H1 (cell line): Measurements from ENCODE around the gene LRRTM4. TPM values are rescaled to one million over a fixed set of nuclear protein-coding genes. Genes with fewer than 3 reads are reported as not detected.

Source experiments
- EZH2 ChIP-seq: fragments of 200-600 bp; sonication (generic); IDR thresholded peaks from 2 replicates; pipeline ENCODE4 v1.7.1; 2012; ENCODE audit warnings: low read depth, mild to moderate bottlenecking, moderate library complexity, low read length, inconsistent platforms; ENCODE audit not compliant: severe bottlenecking
- GTF2F1 ChIP-seq: IDR thresholded peaks from 2 replicates; pipeline ENCODE4 v1.6.1; 2012; ENCODE audit warnings: low read depth, low read length, improper control_type of control experiment, borderline replicate concordance
- HDAC2 ChIP-seq, 2 experiments: fragments of 300-600 bp in 1 of 2; sonication (generic) in 1 of 2; IDR thresholded peaks; 2 replicates each; pipeline ENCODE4 v1.6.1; 2011 to 2012; ENCODE audit warnings: low read depth in 2 of 2, low read length in 2 of 2, mild to moderate bottlenecking in 2 of 2, moderate library complexity in 2 of 2, borderline replicate concordance in 1 of 2, inconsistent platforms in 1 of 2
- POLR2A ChIP-seq, 2 experiments: IDR thresholded peaks; 1 replicate in 1 of 2; 2 replicates in 1 of 2; pipeline ENCODE4 v1.6.1; 2011; ENCODE audit warnings: low read depth in 2 of 2, low read length in 2 of 2, mild to moderate bottlenecking in 2 of 2; ENCODE audit errors: control extremely low read depth in 1 of 2
- RXRA ChIP-seq: IDR thresholded peaks from 2 replicates; pipeline ENCODE4 v1.6.1; 2011; ENCODE audit warnings: low read depth, mild to moderate bottlenecking, low read length, moderate library complexity; ENCODE audit not compliant: insufficient read depth
- ZNF274 ChIP-seq: IDR thresholded peaks from 2 replicates; pipeline ENCODE4 v1.7.0; 2012; ENCODE audit warnings: low read length, borderline replicate concordance; ENCODE audit errors: extremely low read depth
- polyA plus RNA-seq, 7 experiments: library from polyadenylated mRNA; depleted of rRNA in 3 of 7; stranded (reverse) in 5 of 7; unstranded in 2 of 7; fragments of >200 nt in 5 of 7; fragments of 200-250 nt in 2 of 7; gene quantifications; 1 replicate in 5 of 7; 2 replicates in 1 of 7; 4 replicates in 1 of 7; pipeline versions ENCODE4 v1.2.1 to v1.2.3, GENCODE V29; 2011 to 2013; ENCODE audit warnings: missing spikeins in 2 of 7, mixed read lengths in 2 of 7
- total RNA-seq: library from RNA; stranded (reverse); fragmentation: NEBNext Ultra II Directional; extraction: Animal tissue kit (Norgen Biotek cat#: 25700); gene quantifications from 2 replicates; pipeline ENCODE4 v1.2.1, GENCODE V29; 2021
- TF ChIP-seq, protein P1 (sequence below): fragments of 300-600 bp; sonication (generic); IDR thresholded peaks from 2 replicates; pipeline ENCODE4 v1.7.1; 2012; ENCODE audit warnings: low read length, moderate library complexity, mild to moderate bottlenecking, inconsistent platforms; ENCODE audit not compliant: insufficient replicate concordance
- TF ChIP-seq, protein P2 (sequence below), 3 experiments: IDR thresholded peaks; 1 replicate in 2 of 3; 2 replicates in 1 of 3; pipeline versions ENCODE4 v1.5.1 to v1.6.1; 2011; ENCODE audit warnings: low read length in 3 of 3, mild to moderate bottlenecking in 3 of 3, inconsistent platforms in 2 of 3, low read depth in 1 of 3, moderate library complexity in 1 of 3; ENCODE audit not compliant: insufficient read depth in 1 of 3; ENCODE audit errors: control extremely low read depth in 1 of 3

Gene LRRTM4
- total and polyA plus RNA-seq, 2 of the 8 experiments (the other 6 are each of a cell fraction or from before 2014, with no cell fraction given), result 3.6 to 9.5 TPM

DNA sequence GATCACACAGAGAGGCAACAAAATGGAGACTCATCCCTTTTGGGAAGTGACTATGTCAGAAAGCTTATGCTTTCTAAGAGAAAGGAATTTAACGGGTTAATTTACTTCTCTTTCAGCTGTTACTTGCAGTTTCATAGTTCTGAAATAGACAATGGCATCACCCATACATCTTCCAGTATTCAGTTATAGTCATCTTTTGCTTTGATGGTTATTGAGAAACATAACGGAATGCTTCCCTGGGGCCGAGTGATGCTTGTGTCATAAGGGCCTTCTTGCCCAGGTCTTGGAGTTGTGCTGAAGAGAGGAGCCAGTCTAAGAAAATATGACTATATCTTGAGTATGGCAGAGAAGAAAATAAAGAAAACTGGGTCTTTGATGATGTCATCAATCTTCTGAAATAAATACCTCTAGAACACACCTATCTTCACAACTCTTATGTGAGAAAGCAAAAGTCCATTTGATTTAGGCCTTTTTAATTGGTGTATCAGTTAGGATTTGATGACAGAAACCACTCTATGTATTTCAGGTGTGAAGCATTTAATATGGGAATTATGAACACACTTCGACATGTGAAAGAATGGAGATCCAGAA, 328.2 kb downstream of the LRRTM4 start (continued):
- no peak for TF ChIP-seq HDAC2 (IDR thresholded peaks at IDR 0.05; ENCODE audit: borderline replicate concordance in 1 of 2, low read depth in 2 of 2, low read length in 2 of 2)
- TF ChIP-seq, protein P1, sequence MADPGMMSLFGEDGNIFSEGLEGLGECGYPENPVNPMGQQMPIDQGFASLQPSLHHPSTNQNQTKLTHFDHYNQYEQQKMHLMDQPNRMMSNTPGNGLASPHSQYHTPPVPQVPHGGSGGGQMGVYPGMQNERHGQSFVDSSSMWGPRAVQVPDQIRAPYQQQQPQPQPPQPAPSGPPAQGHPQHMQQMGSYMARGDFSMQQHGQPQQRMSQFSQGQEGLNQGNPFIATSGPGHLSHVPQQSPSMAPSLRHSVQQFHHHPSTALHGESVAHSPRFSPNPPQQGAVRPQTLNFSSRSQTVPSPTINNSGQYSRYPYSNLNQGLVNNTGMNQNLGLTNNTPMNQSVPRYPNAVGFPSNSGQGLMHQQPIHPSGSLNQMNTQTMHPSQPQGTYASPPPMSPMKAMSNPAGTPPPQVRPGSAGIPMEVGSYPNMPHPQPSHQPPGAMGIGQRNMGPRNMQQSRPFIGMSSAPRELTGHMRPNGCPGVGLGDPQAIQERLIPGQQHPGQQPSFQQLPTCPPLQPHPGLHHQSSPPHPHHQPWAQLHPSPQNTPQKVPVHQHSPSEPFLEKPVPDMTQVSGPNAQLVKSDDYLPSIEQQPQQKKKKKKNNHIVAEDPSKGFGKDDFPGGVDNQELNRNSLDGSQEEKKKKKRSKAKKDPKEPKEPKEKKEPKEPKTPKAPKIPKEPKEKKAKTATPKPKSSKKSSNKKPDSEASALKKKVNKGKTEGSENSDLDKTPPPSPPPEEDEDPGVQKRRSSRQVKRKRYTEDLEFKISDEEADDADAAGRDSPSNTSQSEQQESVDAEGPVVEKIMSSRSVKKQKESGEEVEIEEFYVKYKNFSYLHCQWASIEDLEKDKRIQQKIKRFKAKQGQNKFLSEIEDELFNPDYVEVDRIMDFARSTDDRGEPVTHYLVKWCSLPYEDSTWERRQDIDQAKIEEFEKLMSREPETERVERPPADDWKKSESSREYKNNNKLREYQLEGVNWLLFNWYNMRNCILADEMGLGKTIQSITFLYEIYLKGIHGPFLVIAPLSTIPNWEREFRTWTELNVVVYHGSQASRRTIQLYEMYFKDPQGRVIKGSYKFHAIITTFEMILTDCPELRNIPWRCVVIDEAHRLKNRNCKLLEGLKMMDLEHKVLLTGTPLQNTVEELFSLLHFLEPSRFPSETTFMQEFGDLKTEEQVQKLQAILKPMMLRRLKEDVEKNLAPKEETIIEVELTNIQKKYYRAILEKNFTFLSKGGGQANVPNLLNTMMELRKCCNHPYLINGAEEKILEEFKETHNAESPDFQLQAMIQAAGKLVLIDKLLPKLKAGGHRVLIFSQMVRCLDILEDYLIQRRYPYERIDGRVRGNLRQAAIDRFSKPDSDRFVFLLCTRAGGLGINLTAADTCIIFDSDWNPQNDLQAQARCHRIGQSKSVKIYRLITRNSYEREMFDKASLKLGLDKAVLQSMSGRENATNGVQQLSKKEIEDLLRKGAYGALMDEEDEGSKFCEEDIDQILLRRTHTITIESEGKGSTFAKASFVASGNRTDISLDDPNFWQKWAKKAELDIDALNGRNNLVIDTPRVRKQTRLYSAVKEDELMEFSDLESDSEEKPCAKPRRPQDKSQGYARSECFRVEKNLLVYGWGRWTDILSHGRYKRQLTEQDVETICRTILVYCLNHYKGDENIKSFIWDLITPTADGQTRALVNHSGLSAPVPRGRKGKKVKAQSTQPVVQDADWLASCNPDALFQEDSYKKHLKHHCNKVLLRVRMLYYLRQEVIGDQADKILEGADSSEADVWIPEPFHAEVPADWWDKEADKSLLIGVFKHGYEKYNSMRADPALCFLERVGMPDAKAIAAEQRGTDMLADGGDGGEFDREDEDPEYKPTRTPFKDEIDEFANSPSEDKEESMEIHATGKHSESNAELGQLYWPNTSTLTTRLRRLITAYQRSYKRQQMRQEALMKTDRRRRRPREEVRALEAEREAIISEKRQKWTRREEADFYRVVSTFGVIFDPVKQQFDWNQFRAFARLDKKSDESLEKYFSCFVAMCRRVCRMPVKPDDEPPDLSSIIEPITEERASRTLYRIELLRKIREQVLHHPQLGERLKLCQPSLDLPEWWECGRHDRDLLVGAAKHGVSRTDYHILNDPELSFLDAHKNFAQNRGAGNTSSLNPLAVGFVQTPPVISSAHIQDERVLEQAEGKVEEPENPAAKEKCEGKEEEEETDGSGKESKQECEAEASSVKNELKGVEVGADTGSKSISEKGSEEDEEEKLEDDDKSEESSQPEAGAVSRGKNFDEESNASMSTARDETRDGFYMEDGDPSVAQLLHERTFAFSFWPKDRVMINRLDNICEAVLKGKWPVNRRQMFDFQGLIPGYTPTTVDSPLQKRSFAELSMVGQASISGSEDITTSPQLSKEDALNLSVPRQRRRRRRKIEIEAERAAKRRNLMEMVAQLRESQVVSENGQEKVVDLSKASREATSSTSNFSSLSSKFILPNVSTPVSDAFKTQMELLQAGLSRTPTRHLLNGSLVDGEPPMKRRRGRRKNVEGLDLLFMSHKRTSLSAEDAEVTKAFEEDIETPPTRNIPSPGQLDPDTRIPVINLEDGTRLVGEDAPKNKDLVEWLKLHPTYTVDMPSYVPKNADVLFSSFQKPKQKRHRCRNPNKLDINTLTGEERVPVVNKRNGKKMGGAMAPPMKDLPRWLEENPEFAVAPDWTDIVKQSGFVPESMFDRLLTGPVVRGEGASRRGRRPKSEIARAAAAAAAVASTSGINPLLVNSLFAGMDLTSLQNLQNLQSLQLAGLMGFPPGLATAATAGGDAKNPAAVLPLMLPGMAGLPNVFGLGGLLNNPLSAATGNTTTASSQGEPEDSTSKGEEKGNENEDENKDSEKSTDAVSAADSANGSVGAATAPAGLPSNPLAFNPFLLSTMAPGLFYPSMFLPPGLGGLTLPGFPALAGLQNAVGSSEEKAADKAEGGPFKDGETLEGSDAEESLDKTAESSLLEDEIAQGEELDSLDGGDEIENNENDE, result no peak
- no peak for TF ChIP-seq POLR2A (IDR thresholded peaks at IDR 0.05; ENCODE audit: control extremely low read depth in 1 of 2, low read depth in 2 of 2, low read length in 2 of 2)
- TF ChIP-seq EZH2, result no peak
- TF ChIP-seq ZNF274, result no peak
- no peak for TF ChIP-seq RXRA
- TF ChIP-seq, protein P2, sequence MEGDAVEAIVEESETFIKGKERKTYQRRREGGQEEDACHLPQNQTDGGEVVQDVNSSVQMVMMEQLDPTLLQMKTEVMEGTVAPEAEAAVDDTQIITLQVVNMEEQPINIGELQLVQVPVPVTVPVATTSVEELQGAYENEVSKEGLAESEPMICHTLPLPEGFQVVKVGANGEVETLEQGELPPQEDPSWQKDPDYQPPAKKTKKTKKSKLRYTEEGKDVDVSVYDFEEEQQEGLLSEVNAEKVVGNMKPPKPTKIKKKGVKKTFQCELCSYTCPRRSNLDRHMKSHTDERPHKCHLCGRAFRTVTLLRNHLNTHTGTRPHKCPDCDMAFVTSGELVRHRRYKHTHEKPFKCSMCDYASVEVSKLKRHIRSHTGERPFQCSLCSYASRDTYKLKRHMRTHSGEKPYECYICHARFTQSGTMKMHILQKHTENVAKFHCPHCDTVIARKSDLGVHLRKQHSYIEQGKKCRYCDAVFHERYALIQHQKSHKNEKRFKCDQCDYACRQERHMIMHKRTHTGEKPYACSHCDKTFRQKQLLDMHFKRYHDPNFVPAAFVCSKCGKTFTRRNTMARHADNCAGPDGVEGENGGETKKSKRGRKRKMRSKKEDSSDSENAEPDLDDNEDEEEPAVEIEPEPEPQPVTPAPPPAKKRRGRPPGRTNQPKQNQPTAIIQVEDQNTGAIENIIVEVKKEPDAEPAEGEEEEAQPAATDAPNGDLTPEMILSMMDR (IDR thresholded peaks at IDR 0.05; ENCODE audit: control extremely low read depth in 1 of 3, insufficient read depth in 1 of 3, low read depth in 1 of 3, low read length in 3 of 3), result no peak
- TF ChIP-seq GTF2F1, result no peak
